ENCODE results near the gene HIVEP3.

- no peak for TF ChIP-seq SIN3A (IDR thresholded peaks at IDR 0.05; ENCODE audit: borderline replicate concordance, insufficient read depth, low read length)
- no peak for TF ChIP-seq POLR2AphosphoS5 (IDR thresholded peaks at IDR 0.05; ENCODE audit: low read depth, low read length)
- no peak for TF ChIP-seq REST (IDR thresholded peaks at IDR 0.05; ENCODE audit: insufficient read depth in 1 of 2, low read depth in 2 of 2, low read length in 2 of 2)
- TF ChIP-seq TAF1 (IDR thresholded peaks at IDR 0.05; ENCODE audit: borderline replicate concordance, insufficient read depth, low read length): no peak
These were observed 58.5 kb downstream of the HIVEP3 start for GRCh38 chr1:41860214-41860613.
